Neuronal stem cell (in vitro differentiated cells): ENCODE measurements around the gene UNC13B.

Source experiments
- DNase-seq: peaks from one replicate; pipeline ENCODE4 v3.0.0-alpha.2; 2013; ENCODE audit warnings: low spot score
- H2AFZ ChIP-seq: one replicate; pipeline ENCODE4 v1.6.1; 2013; ENCODE audit warnings: mild to moderate bottlenecking, low read length, inconsistent platforms
- H2AK5ac ChIP-seq: 2 replicates; pipeline ENCODE4 v1.6.1; 2013; ENCODE audit warnings: low read depth, mild to moderate bottlenecking, inconsistent platforms, low read length, moderate library complexity, mixed read lengths
- H2BK120ac ChIP-seq: 2 replicates; pipeline ENCODE4 v1.6.1; 2013; ENCODE audit warnings: low read depth, mild to moderate bottlenecking, inconsistent platforms, low read length, moderate library complexity, mixed read lengths
- H2BK12ac ChIP-seq: one replicate; pipeline ENCODE4 v1.6.1; 2013; ENCODE audit warnings: low read length, inconsistent platforms
- H2BK15ac ChIP-seq: 2 replicates; pipeline ENCODE4 v1.6.1; 2013; ENCODE audit warnings: mild to moderate bottlenecking, low read length, inconsistent platforms, mixed read lengths
- H2BK5ac ChIP-seq: one replicate; pipeline ENCODE4 v1.6.1; 2013; ENCODE audit warnings: inconsistent platforms, mild to moderate bottlenecking, low read length, moderate library complexity
- H3K14ac ChIP-seq: one replicate; pipeline ENCODE4 v1.6.1; 2013; ENCODE audit warnings: low read length, inconsistent platforms
- H3K18ac ChIP-seq: 2 replicates; pipeline ENCODE4 v1.6.1; 2013; ENCODE audit warnings: low read length, inconsistent platforms
- H3K23ac ChIP-seq: 2 replicates; pipeline ENCODE4 v1.6.1; 2013; ENCODE audit warnings: low read depth, mild to moderate bottlenecking, mixed read lengths, low read length, inconsistent platforms; ENCODE audit not compliant: poor library complexity
- H3K27ac ChIP-seq: replicated peaks from 3 replicates; pipeline ENCODE4 v1.5.1; 2013; ENCODE audit warnings: low read length, inconsistent platforms
- H3K27me3 ChIP-seq, 3 experiments: 2 replicates each; pipeline ENCODE4 v1.6.1; 2013; ENCODE audit warnings: low read length in 3 of 3, mild to moderate bottlenecking in 2 of 3, inconsistent platforms in 1 of 3, low read depth in 1 of 3, mixed read lengths in 1 of 3, moderate library complexity in 1 of 3; ENCODE audit not compliant: control insufficient read depth in 3 of 3, insufficient read depth in 3 of 3
- H3K36me3 ChIP-seq, 2 donors: replicated peaks in 1 of 2; 2 replicates each; pipeline ENCODE4 v1.6.1; 2013; ENCODE audit warnings: low read length in 2 of 2; ENCODE audit not compliant: control insufficient read depth in 2 of 2, insufficient read depth in 2 of 2
- H3K4ac ChIP-seq: 2 replicates; pipeline ENCODE4 v1.6.1; 2013; ENCODE audit warnings: inconsistent platforms, mild to moderate bottlenecking, low read length, moderate library complexity
- H3K4me1 ChIP-seq, 2 donors: 1 replicate in 1 of 2; 2 replicates in 1 of 2; pipeline ENCODE4 v1.6.1; 2013; ENCODE audit warnings: low read length in 2 of 2, low read depth in 1 of 2; ENCODE audit not compliant: control insufficient read depth in 2 of 2, insufficient read depth in 1 of 2
- H3K4me2 ChIP-seq: one replicate; pipeline ENCODE4 v1.6.1; 2013; ENCODE audit warnings: mild to moderate bottlenecking, low read length, inconsistent platforms; ENCODE audit not compliant: insufficient read depth, poor library complexity, severe bottlenecking
- H3K4me3 ChIP-seq, 2 donors: 2 replicates each; pipeline ENCODE4 v1.5.1; 2013; ENCODE audit warnings: low read length in 2 of 2, mild to moderate bottlenecking in 2 of 2, inconsistent platforms in 1 of 2, moderate library complexity in 1 of 2
- H3K79me1 ChIP-seq: one replicate; pipeline ENCODE4 v1.6.1; 2013; ENCODE audit warnings: low read depth, mild to moderate bottlenecking, inconsistent platforms, low read length, moderate library complexity
- H3K9ac ChIP-seq: one replicate; pipeline ENCODE4 v1.6.1; 2013; ENCODE audit warnings: mild to moderate bottlenecking, low read depth, low read length, inconsistent platforms; ENCODE audit not compliant: poor library complexity
- H3K9me3 ChIP-seq, 2 donors: replicated peaks in 1 of 2; 2 replicates each; pipeline versions ENCODE3 to v1.6.1; 2013; ENCODE audit warnings: low read length in 2 of 2, mild to moderate bottlenecking in 2 of 2, inconsistent platforms in 1 of 2, low read depth in 1 of 2, mixed read lengths in 1 of 2, moderate library complexity in 1 of 2; ENCODE audit not compliant: control insufficient read depth in 2 of 2, insufficient read depth in 1 of 2
- H4K8ac ChIP-seq: one replicate; pipeline ENCODE4 v1.6.1; 2013; ENCODE audit warnings: low read depth, mild to moderate bottlenecking, inconsistent platforms, low read length, moderate library complexity
- H4K91ac ChIP-seq: one replicate; pipeline ENCODE4 v1.6.1; 2013; ENCODE audit warnings: low read length, low read depth, mild to moderate bottlenecking, inconsistent platforms; ENCODE audit not compliant: poor library complexity
- WGBS, 2 donors: extraction: QIAGEN DNeasy Blood & Tissue Kit; methylation state at CpG; one replicate each; pipeline ENCODE4 v1.1.7; 2013; ENCODE audit warnings: missing lambda C conversion rate in 2 of 2, mixed read lengths in 1 of 2; ENCODE audit not compliant: insufficient read length in 2 of 2, insufficient replicate concordance in 1 of 2; ENCODE audit errors: extremely low coverage in 2 of 2; 5-methylcytosine and 5-hydroxymethylcytosine counted together

Gene UNC13B

GRCh38 chr9:35397216-35397698 lies 235.4 kb downstream of the UNC13B start:
- no peak overlapping the region for H4K8ac ChIP-seq
- H3K4me2 ChIP-seq = no peak overlapping the region
- H2BK15ac ChIP-seq = no peak overlapping the region
- no peak overlapping the region for H2AFZ ChIP-seq
- H2AK5ac ChIP-seq = no peak overlapping the region
- H3K4me3 ChIP-seq = no peak overlapping the region
- H4K91ac ChIP-seq = no peak overlapping the region
- no peaks in the 10 kb centered on the region for H3K79me1 ChIP-seq
- no peak overlapping the region for H3K14ac ChIP-seq
- peaks cover 25 to 32% of the 10 kb centered on the region in 2 donors for H3K36me3 ChIP-seq
- no peak overlapping the region for H3K9ac ChIP-seq
- no peaks in the 10 kb centered on the region for H3K9me3 ChIP-seq
- no peak overlapping the region for H2BK12ac ChIP-seq
- H3K23ac ChIP-seq = no peak overlapping the region
- H3K4ac ChIP-seq = no peak overlapping the region
- H3K27me3 ChIP-seq = no peaks in the 10 kb centered on the region
- H3K18ac ChIP-seq = no peak overlapping the region
- no CpG with 5 or more reads among the region's 3 CpGs for WGBS, 2 donors
- no peak for DNase-seq
- H3K4me1 ChIP-seq = no peaks in the 10 kb centered on the region
- H3K27ac ChIP-seq = no peak overlapping the region
- H2BK5ac ChIP-seq = no peak overlapping the region
- H2BK120ac ChIP-seq = no peak overlapping the region

- no peak overlapping the region for H3K23ac ChIP-seq
- H3K4me1 ChIP-seq = no peaks in the 10 kb centered on the region
- peaks cover 25 to 32% of the 10 kb centered on the region in 2 donors for H3K36me3 ChIP-seq
- no CpG with 5 or more reads among the region's 1 CpG for WGBS, 2 donors
- no peaks in the 10 kb centered on the region for H3K9me3 ChIP-seq
- no peak overlapping the region for H2AK5ac ChIP-seq
- no peak overlapping the region for H3K14ac ChIP-seq
- H3K79me1 ChIP-seq = no peaks in the 10 kb centered on the region
- H3K27ac ChIP-seq = no peak overlapping the region
- H3K4me3 ChIP-seq = no peak overlapping the region
- no peak overlapping the region for H2BK15ac ChIP-seq
- H3K18ac ChIP-seq = no peak overlapping the region
- H2BK120ac ChIP-seq = no peak overlapping the region
- no peak for DNase-seq
- H3K4ac ChIP-seq = no peak overlapping the region
- no peak overlapping the region for H2AFZ ChIP-seq
- H2BK12ac ChIP-seq = no peak overlapping the region
- H4K8ac ChIP-seq = no peak overlapping the region
- H3K27me3 ChIP-seq = no peaks in the 10 kb centered on the region
- no peak overlapping the region for H3K9ac ChIP-seq
- H3K4me2 ChIP-seq = no peak overlapping the region
- H4K91ac ChIP-seq = no peak overlapping the region
- no peak overlapping the region for H2BK5ac ChIP-seq
Measured at GRCh38 chr9:35397923-35398322, 236.1 kb downstream of the UNC13B start.

- Histone ChIP-seq H2BK15ac (no peak overlapping the region), H3K27ac (no peak overlapping the region), H3K36me3 (peaks cover 27 to 35% of the 10 kb centered on the region in 2 donors), H3K9me3 (no peaks in the 10 kb centered on the region), H3K4me2 (no peak overlapping the region), H4K8ac (no peak overlapping the region), H3K27me3 (no peaks in the 10 kb centered on the region), H3K9ac (peak overlapping the region; percentile 24), H2BK120ac (no peak overlapping the region), H4K91ac (no peak overlapping the region), H2BK12ac (no peak overlapping the region), H2AFZ (no peak overlapping the region), H2AK5ac (no peak overlapping the region), H3K18ac (no peak overlapping the region), H3K4me1 (no peaks in the 10 kb centered on the region), H2BK5ac (no peak overlapping the region), H3K4me3 (no peak overlapping the region), H3K4ac (no peak overlapping the region), H3K14ac (no peak overlapping the region), H3K23ac (no peak overlapping the region), H3K79me1 (no peaks in the 10 kb centered on the region)
- WGBS, 2 donors = no CpG with 5 or more reads among the region's 16 CpGs
- DNase-seq = no peak
Measured at GRCh38 chr9:35398651-35399335, 237.0 kb downstream of the UNC13B start.

GRCh38 chr9:35404865-35405264 lies 243.1 kb downstream of the UNC13B start:
- H2BK12ac ChIP-seq = no peak overlapping the region
- H3K14ac ChIP-seq = no peak overlapping the region
- no peak overlapping the region for H3K4ac ChIP-seq
- WGBS, 2 donors = no CpG with 5 or more reads among the region's 3 CpGs
- H3K4me2 ChIP-seq = no peak overlapping the region
- peaks cover 0 to 4% of the 10 kb centered on the region in 2 donors for H3K4me1 ChIP-seq
- H4K8ac ChIP-seq = no peak overlapping the region
- H3K9me3 ChIP-seq = no peaks in the 10 kb centered on the region
- no peak overlapping the region for H3K27ac ChIP-seq
- no peak overlapping the region for H2AFZ ChIP-seq
- no peaks in the 10 kb centered on the region for H3K27me3 ChIP-seq
- no peak overlapping the region for H2AK5ac ChIP-seq
- no peak overlapping the region for H4K91ac ChIP-seq
- H3K18ac ChIP-seq = no peak overlapping the region
- H3K36me3 ChIP-seq = peaks cover 12 to 24% of the 10 kb centered on the region in 2 donors
- H3K79me1 ChIP-seq = no peaks in the 10 kb centered on the region
- no peak overlapping the region for H3K9ac ChIP-seq
- no peak overlapping the region for H2BK5ac ChIP-seq
- no peak overlapping the region for H2BK15ac ChIP-seq
- H3K23ac ChIP-seq = no peak overlapping the region
- H3K4me3 ChIP-seq = no peak overlapping the region
- H2BK120ac ChIP-seq = no peak overlapping the region
- no peak for DNase-seq
